Transverse colon (tissue), 4 donors: ENCODE data around the gene CLDN5. TPM values are rescaled to one million over a fixed set of nuclear protein-coding genes. Genes with fewer than 3 reads are reported as not detected.

Experiments
- DNase-seq: peaks from one replicate; pipeline ENCODE4 v3.0.0-alpha.2; 2019
- H3K27ac ChIP-seq, 4 donors: fragments of 200-600 bp; sonication (generic); 2 replicates each; pipeline ENCODE4 v1.5.1; 2016 to 2018; ENCODE audit warnings: inconsistent platforms in 4 of 4
- H3K27me3 ChIP-seq: fragments of 200-600 bp; sonication (generic); 2 replicates; pipeline ENCODE4 v1.5.1; 2017; ENCODE audit warnings: inconsistent platforms
- H3K36me3 ChIP-seq, 4 donors: fragments of 200-600 bp; sonication (generic); 2 replicates each; pipeline ENCODE4 v1.5.1; 2017 to 2019; ENCODE audit warnings: inconsistent platforms in 4 of 4
- H3K4me1 ChIP-seq, 4 donors: fragments of 200-600 bp; sonication (generic); 2 replicates each; pipeline ENCODE4 v1.5.1; 2017 to 2020; ENCODE audit warnings: inconsistent platforms in 4 of 4
- H3K4me3 ChIP-seq, 4 donors: fragments of 200-600 bp; sonication (generic); 1 replicate in 1 of 4; 2 replicates in 3 of 4; pipeline versions ENCODE4 v1.5.1 to v1.6.1; 2017 to 2019; ENCODE audit warnings: inconsistent platforms in 4 of 4
- H3K9me3 ChIP-seq, 2 donors: fragments of 200-600 bp; sonication (generic); 2 replicates each; pipeline ENCODE4 v1.5.1; 2017 to 2019; ENCODE audit warnings: inconsistent platforms in 2 of 2
- EP300 ChIP-seq: sonication (generic); formaldehyde crosslinking; IDR thresholded peaks from one replicate; pipeline ENCODE4 v1.6.1; 2017; ENCODE audit warnings: antibody characterized with exemption, low read depth
- POLR2A ChIP-seq: fragments of 450-650 bp; IDR thresholded peaks from one replicate; pipeline ENCODE4 v1.6.1; 2016; ENCODE audit warnings: antibody characterized with exemption, mild to moderate bottlenecking, moderate library complexity
- POLR2AphosphoS5 ChIP-seq, 3 donors: sonication (generic); formaldehyde crosslinking; IDR thresholded peaks; one replicate each; pipeline ENCODE4 v1.6.1; 2016; ENCODE audit warnings: antibody characterized with exemption in 3 of 3
- WGBS, 2 donors: methylation state at CpG; one replicate each; pipeline ENCODE4 v1.1.5; 2018; ENCODE audit warnings: low coverage in 1 of 2; 5-methylcytosine and 5-hydroxymethylcytosine counted together
- in situ Hi-C, 4 donors: fragments of 200-750 bp; cut with MboI; loops; one replicate each; pipeline versions ENCODE4 v1.15.0 to v1.15.1; 2017; ENCODE audit warnings: low sequenced_read_pairs in 3 of 4, low pct_ligation_motif_present in 1 of 4, low pct_unique_long_range_greater_than_20kb in 1 of 4
- intact Hi-C: fragments of 100-400 bp; cut with DNase I; formaldehyde crosslinking; loops from one replicate; pipeline ENCODE4 v1.15.1; 2023; ENCODE audit warnings: low total_unique reads
- total RNA-seq, 4 donors: library from RNA; depleted of rRNA; stranded (reverse); fragments of >200 nt; gene quantifications; one replicate each; pipeline ENCODE4 v1.1.0, GENCODE V29; 2016
- TF ChIP-seq, protein P1 (sequence below), 5 experiments: fragments of 200-600 bp in 3 of 5; fragments of 450-650 bp in 2 of 5; sonication (generic) in 3 of 5; IDR thresholded peaks; 1 replicate in 2 of 5; 2 replicates in 3 of 5; pipeline ENCODE4 v1.5.1; 2016 to 2017; ENCODE audit warnings: antibody characterized with exemption in 5 of 5, inconsistent platforms in 3 of 5, mild to moderate bottlenecking in 2 of 5, moderate library complexity in 1 of 5

Gene CLDN5
- total RNA-seq, 4 donors from 2014 or later = 29.5 to 126 (median 63.9) TPM

DNA sequence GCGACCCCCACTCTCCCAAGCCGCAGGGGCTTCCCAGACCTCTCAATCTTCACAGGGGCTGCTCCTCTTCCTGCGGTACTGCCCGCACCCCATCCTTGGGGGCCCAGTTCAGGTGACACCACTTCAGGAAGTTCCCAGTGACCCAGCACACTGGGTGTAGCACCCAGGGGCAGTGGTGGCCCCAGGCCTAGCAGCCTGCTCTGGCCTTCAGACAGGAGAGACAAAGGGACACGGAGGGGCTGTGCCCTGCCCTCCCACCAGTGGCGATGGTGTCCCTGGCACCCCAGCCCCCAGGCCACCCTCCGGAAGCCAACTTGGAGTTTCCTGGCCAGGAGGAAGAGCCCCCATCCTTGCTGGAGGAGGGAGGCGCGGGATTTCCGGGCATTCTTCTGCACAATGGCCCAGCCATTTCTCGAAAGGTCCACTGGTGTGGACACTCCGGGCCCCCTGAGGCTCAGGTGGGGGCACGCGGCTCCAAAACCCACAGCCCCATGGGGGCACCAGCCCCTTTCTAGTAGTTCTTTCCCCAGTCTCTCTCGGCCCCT lies 978 bp upstream of the CLDN5 start:
- TF ChIP-seq, protein P1, sequence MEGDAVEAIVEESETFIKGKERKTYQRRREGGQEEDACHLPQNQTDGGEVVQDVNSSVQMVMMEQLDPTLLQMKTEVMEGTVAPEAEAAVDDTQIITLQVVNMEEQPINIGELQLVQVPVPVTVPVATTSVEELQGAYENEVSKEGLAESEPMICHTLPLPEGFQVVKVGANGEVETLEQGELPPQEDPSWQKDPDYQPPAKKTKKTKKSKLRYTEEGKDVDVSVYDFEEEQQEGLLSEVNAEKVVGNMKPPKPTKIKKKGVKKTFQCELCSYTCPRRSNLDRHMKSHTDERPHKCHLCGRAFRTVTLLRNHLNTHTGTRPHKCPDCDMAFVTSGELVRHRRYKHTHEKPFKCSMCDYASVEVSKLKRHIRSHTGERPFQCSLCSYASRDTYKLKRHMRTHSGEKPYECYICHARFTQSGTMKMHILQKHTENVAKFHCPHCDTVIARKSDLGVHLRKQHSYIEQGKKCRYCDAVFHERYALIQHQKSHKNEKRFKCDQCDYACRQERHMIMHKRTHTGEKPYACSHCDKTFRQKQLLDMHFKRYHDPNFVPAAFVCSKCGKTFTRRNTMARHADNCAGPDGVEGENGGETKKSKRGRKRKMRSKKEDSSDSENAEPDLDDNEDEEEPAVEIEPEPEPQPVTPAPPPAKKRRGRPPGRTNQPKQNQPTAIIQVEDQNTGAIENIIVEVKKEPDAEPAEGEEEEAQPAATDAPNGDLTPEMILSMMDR (IDR thresholded peaks at IDR 0.05) = no peak
- TF ChIP-seq EP300 = no peak
- no peak for TF ChIP-seq POLR2AphosphoS5 (IDR thresholded peaks at IDR 0.05)
- TF ChIP-seq POLR2A = no peak
- Histone ChIP-seq H3K4me1 (peaks cover 0 to 19% (median 18%) of the 10 kb centered on the region in 4 donors), H3K27me3 (peaks cover 51% of the 10 kb centered on the region), H3K27ac (peak overlapping the region; percentile 11 to 52 (median 45)), H3K4me3 (peak overlapping the region in 1 of 4 donors; percentile 44), H3K36me3 (no peaks in the 10 kb centered on the region), H3K9me3 (no peaks in the 10 kb centered on the region)
- in situ Hi-C loops (no loop called here), intact Hi-C loops (no loop called here)
- 78% methylated on average over 13 of the region's 15 CpGs; no CpG with 5 or more reads in 1 of the 2 donors for WGBS, 2 donors
- no peak for DNase-seq

DNA sequence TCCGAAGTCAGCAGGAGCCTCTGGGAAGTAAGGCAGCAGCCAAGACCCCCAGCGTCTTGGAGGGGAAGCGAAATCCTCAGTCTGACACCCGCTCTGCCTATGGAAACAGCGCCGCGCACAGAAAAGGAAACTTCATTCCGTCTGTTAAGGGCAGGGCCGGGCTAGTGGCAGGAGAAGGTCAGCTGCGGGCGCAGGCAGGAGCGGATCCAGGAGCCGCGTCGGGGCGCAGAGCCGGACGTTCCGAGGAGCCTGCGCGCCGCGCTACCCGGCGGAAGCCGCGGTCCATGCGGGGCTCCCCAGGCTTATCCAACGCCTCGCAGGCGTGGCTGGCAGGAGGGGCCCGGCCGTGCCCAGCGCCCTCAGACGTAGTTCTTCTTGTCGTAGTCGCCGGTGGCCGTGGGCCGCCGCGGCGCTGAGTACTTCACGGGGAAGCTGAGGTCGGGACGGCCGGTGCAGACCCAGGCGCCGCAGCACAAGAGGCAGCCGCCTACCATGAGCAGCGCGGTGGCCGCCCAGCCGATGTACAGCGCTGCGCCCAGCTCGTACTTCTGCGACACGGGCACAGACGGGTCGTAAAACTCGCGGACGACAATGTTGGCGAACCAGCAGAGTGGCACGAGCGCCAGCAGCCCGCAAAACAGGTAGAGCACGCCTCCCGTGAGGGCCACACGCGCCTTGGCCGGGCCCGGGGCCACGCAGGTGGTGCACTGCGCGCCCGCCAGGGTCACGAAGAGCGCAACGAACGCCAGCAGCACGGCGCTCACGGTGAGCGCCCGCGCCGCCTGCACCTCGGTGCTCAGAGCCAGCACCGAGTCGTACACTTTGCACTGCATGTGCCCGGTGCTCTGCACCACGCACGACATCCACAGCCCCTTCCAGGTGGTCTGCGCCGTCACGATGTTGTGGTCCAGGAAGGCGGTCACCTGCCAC lies 705 bp downstream of the CLDN5 start:
- Histone ChIP-seq H3K9me3 (no peaks in the 10 kb centered on the region), H3K36me3 (no peaks in the 10 kb centered on the region), H3K27ac (peak overlapping the region; percentile 22 to 48 (median 29)), H3K4me1 (peaks cover 0 to 19% (median 18%) of the 10 kb centered on the region in 4 donors), H3K4me3 (peak overlapping the region in 3 of 4 donors; percentile 6 to 44 (median 25)), H3K27me3 (peaks cover 51% of the 10 kb centered on the region)
- DNase-seq = no peak
- intact Hi-C loops = no loop called here
- 4% methylated on average over 82 of the region's 99 CpGs; no CpG with 5 or more reads in 1 of the 2 donors for WGBS, 2 donors
- TF ChIP-seq EP300 = no peak
- TF ChIP-seq POLR2AphosphoS5 (IDR thresholded peaks at IDR 0.05) = no peak
- TF ChIP-seq, protein P1 (IDR thresholded peaks at IDR 0.05) = no peak
- TF ChIP-seq POLR2A = no peak
- in situ Hi-C loops = no loop called here

DNA sequence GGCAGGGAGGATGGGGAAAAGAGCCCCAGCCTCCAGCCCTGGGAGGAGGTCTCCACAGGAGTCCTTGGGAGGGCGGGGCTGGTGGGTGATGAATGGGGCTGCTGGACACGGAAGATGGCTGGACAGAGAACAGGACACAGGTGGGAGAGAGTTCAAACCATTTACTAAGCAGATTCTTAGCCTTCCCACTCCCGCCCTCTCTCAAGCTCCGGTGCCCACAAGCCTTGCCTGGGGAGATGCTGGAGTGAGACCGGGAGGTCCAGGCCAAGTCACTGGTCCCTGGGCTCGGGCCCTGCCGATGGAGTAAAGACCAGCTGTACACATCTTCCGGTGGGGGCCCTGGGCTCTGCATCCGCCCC lies 1.4 kb downstream of the CLDN5 start:
- H3K4me3 ChIP-seq = peak overlapping the region in 3 of 4 donors; percentile 6 to 44 (median 25)
- WGBS, 2 donors = 47% methylated on average over 9 of the region's 9 CpGs; no CpG with 5 or more reads in 1 of the 2 donors
- no peak for TF ChIP-seq EP300
- peak overlapping the region in 3 of 4 donors; percentile 22 to 48 (median 29) for H3K27ac ChIP-seq
- H3K4me1 ChIP-seq = peaks cover 0 to 19% (median 18%) of the 10 kb centered on the region in 4 donors
- in situ Hi-C loops = no loop called here
- intact Hi-C loops = no loop called here
- DNase-seq = no peak
- peaks cover 51% of the 10 kb centered on the region for H3K27me3 ChIP-seq
- H3K36me3 ChIP-seq = no peaks in the 10 kb centered on the region
- H3K9me3 ChIP-seq = no peaks in the 10 kb centered on the region

DNA sequence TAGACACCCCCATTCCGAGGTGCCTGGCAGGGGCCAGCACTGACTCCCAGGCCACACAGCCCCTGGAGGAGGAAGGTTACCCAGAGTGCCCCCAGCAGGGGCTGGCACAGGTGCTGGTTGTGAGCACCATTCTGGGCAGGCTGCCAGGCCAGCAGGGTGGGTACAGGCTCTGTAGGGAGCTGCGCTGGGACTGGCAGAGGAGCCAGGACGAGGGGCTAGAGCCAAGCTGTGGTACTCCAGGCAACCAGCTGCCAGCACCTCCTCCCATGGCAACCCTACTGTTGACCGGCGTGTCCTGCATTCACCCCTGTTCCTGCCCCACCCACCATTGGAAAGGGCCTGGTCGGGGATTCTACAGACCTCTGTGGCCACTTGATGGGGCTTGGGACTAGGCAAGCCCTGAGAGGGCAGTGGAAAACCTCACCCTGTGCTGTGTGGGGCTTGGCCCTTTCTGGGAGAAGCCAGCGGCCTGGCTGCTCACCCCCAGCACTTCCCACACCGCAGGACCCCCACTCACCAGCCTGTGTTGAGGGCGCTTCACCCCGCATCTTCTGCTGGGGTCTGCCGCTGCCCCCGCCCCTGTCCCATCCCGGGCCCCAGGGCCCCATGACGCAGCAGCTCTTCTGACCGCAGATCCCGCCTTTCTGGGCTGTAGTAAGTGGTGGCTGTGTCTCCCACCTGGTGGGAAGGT lies 1.9 kb downstream of the CLDN5 start:
- H3K9me3 ChIP-seq = no peaks in the 10 kb centered on the region
- peak overlapping the region in 3 of 4 donors; percentile 6 to 44 (median 25) for H3K4me3 ChIP-seq
- H3K27ac ChIP-seq = peak overlapping the region in 1 of 4 donors; percentile 48
- H3K36me3 ChIP-seq = no peaks in the 10 kb centered on the region
- TF ChIP-seq EP300 (no peak), POLR2A (no peak), POLR2AphosphoS5 (IDR thresholded peaks at IDR 0.05) (no peak)
- TF ChIP-seq, protein P1 (IDR thresholded peaks at IDR 0.05) = no peak
- DNase-seq = no peak
- intact Hi-C loops = no loop called here
- peaks cover 51% of the 10 kb centered on the region for H3K27me3 ChIP-seq
- in situ Hi-C loops = no loop called here
- WGBS, 2 donors = 79% methylated on average over 13 of the region's 16 CpGs; no CpG with 5 or more reads in 1 of the 2 donors
- H3K4me1 ChIP-seq = peaks cover 0 to 19% (median 18%) of the 10 kb centered on the region in 4 donors
